ENCODE data around the gene CALN1.
"Not testable (repeated sequence)": the region's sequence is repeated elsewhere in the genome, so short reads cannot be mapped to it uniquely, and the experiment has no call there.

Gene CALN1

GRCh38 chr7:71766016-71766415 lies 646.1 kb downstream of the CALN1 start:
- in situ Hi-C loops (cut with MboI; ENCODE audit: low sequenced_read_pairs), result no loop called here

GRCh38 chr7:71761336-71761735 lies 650.8 kb downstream of the CALN1 start:
- in situ Hi-C loops (cut with MboI; ENCODE audit: low sequenced_read_pairs), result no loop called here

- in situ Hi-C loops (cut with MboI; ENCODE audit: low sequenced_read_pairs), result no loop called here
These were observed 657.3 kb downstream of the CALN1 start for GRCh38 chr7:71754828-71755227.

GRCh38 chr7:71753956-71754664 lies 658.0 kb downstream of the CALN1 start:
- in situ Hi-C loops (cut with MboI; ENCODE audit: low sequenced_read_pairs), result no loop called here

- in situ Hi-C loops (cut with MboI; ENCODE audit: low sequenced_read_pairs), result no loop called here
These were observed 658.9 kb downstream of the CALN1 start for GRCh38 chr7:71753236-71753635.

GRCh38 chr7:71752171-71752935 lies 659.8 kb downstream of the CALN1 start:
- in situ Hi-C loops (cut with MboI; ENCODE audit: low sequenced_read_pairs), result no loop called here

GRCh38 chr7:71750290-71750689 lies 661.8 kb downstream of the CALN1 start:
- in situ Hi-C loops (cut with MboI; ENCODE audit: low sequenced_read_pairs), result no loop called here

- in situ Hi-C loops (cut with MboI; ENCODE audit: low sequenced_read_pairs), result no loop called here
These were observed 666.1 kb downstream of the CALN1 start for GRCh38 chr7:71746006-71746405.

- in situ Hi-C loops (cut with MboI; ENCODE audit: low sequenced_read_pairs), result no loop called here
These were observed 672.0 kb downstream of the CALN1 start for GRCh38 chr7:71740174-71740560.

GRCh38 chr7:71739520-71740173 lies 672.5 kb downstream of the CALN1 start:
- in situ Hi-C loops (cut with MboI; ENCODE audit: low sequenced_read_pairs), result no loop called here

GRCh38 chr7:71737931-71738540 lies 674.1 kb downstream of the CALN1 start:
- in situ Hi-C loops (cut with MboI; ENCODE audit: low sequenced_read_pairs), result not testable (repeated sequence)

GRCh38 chr7:71735961-71736556 lies 676.1 kb downstream of the CALN1 start:
- in situ Hi-C loops (cut with MboI; ENCODE audit: low sequenced_read_pairs), result no loop called here

GRCh38 chr7:71733107-71733870 lies 678.8 kb downstream of the CALN1 start:
- in situ Hi-C loops (cut with MboI; ENCODE audit: low sequenced_read_pairs), result no loop called here

GRCh38 chr7:71731740-71732139 lies 680.4 kb downstream of the CALN1 start:
- in situ Hi-C loops (cut with MboI; ENCODE audit: low sequenced_read_pairs), result no loop called here

Data from HL-60/S4 treated with retinoic acid at 250 ng/mL for 4 days and 3 days (cell line).